CMK (cell line): Measurements from ENCODE around the gene PAN3.
"Not testable (repeated sequence)": the region's sequence is repeated elsewhere in the genome, so short reads cannot be mapped to it uniquely, and the experiment has no call there.

Source experiments
- DNase-seq: peaks from one replicate; pipeline ENCODE4 v3.0.0-alpha.2; 2010; ENCODE audit warnings: low read depth

PAN3 gene, protein sequence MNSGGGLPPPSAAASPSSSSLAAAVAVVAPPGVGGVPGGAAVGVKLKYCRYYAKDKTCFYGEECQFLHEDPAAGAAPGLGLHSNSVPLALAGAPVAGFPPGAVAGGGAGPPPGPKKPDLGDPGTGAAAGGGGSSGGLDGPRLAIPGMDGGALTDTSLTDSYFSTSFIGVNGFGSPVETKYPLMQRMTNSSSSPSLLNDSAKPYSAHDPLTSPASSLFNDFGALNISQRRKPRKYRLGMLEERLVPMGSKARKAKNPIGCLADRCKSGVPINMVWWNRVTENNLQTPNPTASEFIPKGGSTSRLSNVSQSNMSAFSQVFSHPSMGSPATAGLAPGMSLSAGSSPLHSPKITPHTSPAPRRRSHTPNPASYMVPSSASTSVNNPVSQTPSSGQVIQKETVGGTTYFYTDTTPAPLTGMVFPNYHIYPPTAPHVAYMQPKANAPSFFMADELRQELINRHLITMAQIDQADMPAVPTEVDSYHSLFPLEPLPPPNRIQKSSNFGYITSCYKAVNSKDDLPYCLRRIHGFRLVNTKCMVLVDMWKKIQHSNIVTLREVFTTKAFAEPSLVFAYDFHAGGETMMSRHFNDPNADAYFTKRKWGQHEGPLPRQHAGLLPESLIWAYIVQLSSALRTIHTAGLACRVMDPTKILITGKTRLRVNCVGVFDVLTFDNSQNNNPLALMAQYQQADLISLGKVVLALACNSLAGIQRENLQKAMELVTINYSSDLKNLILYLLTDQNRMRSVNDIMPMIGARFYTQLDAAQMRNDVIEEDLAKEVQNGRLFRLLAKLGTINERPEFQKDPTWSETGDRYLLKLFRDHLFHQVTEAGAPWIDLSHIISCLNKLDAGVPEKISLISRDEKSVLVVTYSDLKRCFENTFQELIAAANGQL

DNA sequence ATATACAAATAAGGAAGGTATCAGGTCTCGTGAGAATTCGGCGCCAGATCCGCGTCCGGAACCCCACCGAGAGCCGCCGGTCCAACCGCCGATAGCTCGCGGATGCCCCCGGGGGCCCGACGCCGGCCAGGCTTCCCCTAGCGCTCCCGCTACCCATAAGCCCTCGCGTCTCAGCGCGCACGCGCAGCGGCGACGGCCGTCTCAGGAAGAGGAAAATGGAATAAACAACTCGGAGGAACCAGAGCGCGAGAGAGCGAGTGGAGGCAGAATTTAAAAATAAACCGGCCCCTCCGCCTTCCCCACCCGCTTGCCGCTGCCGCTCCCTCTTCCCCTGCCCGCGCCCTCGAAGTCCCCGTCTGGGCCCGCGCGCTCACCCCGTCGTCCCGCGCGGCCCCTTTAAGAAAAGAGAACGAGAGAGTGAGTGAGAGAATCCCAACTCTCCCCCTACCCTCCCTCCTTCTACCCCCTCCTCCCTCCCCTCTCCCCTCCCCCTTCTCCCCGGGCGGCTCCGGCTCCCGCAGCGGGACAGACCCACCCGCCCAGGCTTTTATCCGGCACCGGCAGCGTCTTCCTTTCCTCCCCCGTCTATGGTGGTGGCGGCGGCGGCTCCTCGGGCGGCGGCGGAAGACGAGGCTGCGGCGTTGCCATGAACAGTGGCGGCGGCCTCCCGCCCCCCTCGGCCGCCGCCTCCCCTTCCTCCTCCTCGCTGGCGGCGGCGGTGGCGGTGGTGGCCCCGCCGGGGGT, at the start of gene PAN3:
Gene PAN3 (plus strand): TSS at position 534 of the 744 bp plus-strand sequence. CDS start 113 bp downstream, at position 647.
- DNase-seq: peak; percentile 41

DNA sequence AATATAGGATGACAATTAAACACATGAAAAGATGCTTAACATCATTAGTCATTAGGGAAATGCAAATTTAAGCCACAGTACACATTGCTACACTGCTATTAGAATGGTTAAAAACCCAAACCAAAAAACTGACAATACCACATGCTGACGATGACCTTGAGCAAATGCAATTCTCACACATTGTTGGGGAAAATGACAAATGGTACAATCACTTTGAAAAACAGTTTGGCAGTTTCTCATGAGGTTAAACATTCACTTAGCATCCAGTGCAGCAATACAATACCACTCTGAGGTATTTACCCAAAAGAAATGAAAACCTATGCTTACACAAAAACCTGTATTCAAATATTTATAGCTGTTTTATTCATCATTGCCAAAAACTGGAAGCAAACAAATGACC, 49.3 kb upstream of the PAN3 start:
- DNase-seq: no peak

DNA sequence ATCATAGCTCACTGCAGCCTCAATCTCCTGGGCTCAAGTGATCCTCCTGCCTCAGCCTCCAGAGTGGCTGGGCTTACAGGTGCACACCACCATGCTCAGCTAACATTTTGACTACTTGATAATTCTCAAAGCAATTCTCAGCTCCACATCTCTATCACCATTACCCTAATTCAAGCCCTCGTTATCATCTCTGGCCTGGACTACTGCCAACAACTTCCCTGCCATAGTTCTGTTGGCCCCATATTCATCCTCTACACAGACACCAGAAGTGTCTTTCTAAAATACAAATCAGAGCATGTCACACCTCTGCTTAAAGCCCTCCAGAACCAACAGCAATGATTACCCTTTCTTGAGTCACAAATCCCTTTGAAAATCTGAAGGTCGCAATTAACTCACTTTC, 45.9 kb upstream of the PAN3 start:
- no peak for DNase-seq

DNA sequence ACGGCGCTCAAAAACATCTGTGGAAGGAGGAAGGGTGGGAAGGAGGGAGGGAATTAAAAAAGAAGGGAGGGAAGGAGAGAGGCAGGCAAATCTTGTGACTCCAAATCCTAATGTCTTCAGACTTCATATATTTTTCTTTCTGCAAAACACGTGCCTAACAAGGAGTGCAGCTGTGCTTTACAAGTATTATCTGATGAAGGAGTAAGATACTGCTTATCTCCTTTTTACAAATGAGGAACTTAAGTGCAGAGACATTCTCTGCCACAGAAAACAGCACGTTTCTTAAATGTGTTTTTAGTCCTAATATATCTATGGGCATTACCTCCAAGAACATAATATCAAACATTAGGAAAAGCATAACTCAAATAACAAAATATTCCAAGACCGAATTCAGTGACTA, 44.5 kb upstream of the PAN3 start:
- peak; percentile 20 for DNase-seq

DNA sequence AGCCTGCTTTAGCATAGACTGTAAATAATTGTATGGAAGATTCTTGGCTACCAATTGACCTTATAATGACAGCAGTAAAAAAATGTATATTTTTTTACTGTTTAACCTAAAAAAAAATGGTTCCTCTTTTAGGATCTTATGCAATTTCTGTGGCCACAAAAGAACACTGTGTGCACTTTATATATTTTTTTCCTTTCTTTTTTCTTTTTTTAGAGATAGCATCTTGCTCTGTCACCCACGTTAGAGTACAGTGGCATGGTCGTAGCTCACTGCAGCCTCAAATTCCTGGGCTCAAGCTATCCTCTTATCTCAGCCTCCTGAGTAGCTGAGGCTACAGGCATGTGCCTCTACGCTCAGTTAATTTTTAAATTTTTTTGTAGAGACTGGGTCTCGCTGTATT, 44.0 kb upstream of the PAN3 start:
- no peak for DNase-seq

DNA sequence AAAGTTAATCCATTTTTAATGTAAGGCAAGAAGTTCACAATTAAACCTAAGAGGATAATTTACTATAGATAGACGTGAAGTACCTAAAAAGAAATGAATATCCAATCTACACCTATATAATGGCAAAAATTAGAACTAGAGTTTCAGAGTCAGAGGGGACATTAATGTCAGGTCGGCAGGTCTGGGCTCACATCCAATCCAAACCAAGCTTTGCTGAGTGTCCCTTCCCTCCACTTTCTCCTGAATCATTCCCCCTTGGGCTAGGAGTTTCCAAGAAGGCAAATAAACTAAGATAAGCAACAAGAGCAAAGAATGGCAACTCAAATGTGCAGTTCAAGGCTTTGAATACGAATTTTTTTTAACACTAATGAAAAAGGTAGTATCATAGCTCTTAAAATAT, 40.8 kb upstream of the PAN3 start:
- DNase-seq: no peak

DNA sequence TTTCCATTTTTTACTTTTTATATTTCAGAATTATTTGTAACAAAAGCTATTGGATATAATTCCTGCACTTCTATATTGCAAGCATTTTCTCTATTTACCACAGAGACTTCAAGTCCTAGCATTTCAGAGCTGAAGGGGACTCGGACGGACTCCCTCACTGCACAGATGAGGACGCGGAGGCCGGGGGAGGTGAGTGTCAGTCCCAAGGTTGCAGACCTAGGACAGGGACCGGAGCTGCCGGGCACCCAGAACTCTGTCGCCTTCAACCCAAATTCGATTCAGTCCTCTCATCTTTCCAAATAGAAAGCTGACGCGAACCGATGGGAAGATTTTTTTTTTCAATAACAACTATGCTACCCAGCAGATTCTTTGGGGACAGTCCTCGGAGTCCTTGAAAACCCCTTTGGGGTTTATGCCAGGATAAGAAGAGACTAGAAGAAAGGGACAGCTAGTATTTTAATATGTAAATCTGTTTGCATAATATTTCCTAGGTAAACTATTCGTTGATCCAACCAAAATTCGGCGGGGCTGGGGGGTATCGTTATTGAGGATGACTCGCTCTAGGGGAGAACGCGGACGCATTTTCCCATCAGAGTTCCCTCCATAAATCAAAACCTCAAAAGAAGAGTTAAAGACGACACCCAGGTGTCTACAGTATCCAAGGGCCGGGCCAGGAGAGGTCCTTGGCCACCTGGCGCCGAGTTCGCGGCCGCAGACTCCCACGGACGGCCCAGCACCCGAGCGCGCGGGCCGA, 38.8 kb upstream of the PAN3 start:
- no peak for DNase-seq

DNA sequence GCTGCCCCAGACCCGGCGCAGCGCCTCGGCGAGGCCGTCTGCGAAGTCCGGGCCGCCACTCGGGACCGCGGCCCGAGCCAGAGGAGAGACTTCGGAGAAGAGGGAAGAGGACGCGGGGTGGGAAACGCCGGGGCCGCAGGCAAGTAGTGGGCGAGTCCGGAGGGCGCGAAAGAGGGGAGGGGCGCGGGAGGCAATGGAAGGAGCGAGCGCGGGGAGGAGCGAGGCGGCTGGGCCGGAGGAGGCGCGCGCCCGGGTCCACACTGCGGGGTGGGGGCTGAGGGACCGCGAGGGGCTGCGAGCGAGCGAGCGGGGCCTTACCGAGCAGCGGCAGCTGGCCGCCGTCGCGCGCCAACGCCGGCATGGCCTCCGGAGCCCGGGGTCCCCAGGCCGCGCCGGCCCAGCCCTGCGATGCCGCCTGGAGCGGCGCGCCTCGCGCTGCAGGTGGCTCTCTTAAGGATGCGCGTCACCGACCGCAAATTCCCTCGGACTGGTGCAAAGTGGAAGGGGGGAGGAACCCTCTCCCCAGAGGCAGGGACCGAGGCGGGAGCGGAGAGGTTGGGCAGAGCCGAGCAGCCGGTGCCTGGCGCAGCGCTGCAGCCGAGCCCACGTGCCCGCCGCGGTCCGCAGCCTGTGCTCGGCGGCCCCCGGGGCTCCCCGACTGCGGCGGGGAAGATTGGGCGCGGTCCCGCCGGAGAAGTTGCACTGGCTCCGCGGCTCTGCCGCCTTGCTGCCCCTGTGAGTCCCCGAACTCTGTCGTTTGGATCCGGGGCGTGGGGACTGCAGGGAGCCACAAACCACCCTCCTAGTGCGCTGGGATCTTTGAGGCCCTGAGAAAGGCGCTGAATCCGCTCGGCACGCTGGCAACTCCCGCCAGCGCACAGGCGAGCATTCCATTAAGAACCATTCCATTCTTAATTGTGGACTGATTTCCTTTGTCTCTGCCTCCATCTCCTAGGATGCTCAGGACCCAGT, 37.9 kb upstream of the PAN3 start, which contains the start of gene FLT3:
Gene FLT3 (minus strand): TSS at position 427 of the 972 bp plus-strand sequence. CDS start 66 bp downstream, at position 361.
- no peak for DNase-seq

DNA sequence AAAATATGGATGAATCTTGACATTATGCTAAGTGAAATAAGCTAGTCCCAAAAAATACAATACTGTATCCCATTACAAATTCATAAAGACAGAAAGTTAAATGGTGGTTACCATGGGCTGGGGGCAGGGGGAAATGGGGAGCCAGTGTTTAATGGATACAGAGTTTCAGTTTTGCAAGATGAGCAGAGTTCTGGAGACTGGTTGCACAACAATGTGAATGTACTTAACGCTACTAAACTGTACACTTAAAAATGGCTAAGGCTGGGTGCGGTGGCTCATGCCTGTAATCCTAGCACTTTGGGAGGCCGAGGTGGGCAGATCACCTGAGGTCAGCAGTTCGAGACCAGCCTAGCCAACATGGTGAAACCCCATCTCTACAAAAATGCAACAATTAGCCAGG, 36.5 kb upstream of the PAN3 start:
- not testable (repeated sequence) for DNase-seq

DNA sequence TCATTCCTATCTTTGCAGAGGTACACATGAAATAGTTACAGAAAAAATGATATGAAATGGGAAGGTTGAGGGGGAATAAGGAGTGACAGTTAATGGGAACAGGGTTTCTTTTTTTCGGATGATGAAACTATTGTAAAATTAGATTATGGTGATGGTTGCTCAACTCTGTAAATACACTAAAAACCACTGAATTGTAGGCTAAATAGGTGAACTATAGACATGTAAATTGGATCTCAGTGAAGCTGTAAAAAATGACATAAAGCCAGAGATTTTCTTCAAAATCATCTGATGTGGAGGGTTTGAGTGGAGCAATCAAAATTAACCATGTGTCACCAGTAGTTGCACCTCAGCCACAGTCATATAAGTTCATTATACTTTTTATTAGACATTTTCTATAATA, 31.4 kb upstream of the PAN3 start:
- DNase-seq: no peak

DNA sequence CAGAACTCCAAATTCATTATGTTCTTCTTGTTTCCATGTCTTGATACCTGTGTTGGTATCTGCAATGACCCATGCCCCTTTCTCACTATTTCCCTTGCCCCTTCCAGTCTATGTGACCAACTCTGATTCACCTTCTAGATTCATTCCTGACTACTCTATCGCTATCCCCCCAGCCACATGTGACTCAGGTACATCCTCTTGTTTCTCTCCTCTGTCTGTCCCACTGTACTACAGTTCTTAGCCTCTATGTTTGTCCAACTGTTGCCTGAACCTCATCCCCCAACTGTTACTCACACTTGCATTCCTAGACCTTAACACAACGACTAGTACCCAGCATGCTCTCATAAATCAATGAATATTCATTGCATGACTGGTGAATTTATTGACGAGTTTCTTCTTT, 27.9 kb upstream of the PAN3 start:
- no peak for DNase-seq

DNA sequence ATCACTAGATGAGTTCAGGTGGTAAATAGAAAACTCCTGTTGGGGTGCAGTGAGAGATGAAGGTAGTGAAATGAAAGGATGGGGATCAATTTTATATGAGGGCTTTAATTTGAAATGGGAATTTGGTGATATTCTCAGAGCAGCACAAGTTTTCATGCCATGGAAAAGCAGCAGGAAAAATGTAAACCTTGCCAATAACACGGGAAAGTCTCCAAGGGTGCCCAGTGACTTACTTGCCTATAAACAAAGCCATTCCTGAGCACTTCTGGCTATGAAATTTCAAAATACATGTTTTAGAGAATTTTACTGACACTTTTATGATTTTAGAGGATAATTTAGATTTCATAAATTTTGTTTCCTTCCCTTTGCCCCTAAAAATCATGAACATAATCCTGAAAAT, 21.6 kb upstream of the PAN3 start:
- DNase-seq: no peak

DNA sequence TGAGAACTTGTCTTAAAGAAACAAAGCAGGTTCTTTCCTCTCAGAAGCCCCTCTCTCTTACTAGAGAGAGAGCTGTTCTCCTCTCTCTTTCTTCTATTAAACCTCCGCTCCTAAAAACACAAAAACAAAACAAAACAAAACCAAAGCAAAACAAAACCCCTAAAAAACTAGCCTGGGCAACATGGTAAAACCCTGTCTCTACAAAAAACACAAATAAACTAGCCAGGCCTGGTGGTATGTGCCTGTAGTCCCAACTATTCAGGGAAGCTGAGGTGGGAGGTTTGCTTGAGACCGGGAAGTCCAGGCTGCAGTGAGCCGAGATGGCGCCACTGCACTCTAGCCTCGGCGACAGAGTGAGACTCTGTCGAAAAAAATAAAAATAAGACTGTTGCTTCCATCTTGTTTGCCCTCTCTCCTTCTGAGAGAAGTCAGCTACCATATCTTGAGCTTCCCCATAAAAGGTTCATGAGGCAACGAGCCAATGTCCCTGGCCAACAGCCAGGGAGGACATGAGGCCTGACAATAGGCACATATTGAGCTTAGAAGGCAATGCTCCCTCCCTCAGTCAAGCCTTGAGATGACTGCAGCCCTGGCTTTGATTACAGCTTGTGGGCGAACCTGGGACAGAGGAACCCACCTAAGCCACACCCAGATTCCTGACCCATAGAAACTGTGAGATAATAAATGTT, 20.5 kb upstream of the PAN3 start:
- DNase-seq: no peak

DNA sequence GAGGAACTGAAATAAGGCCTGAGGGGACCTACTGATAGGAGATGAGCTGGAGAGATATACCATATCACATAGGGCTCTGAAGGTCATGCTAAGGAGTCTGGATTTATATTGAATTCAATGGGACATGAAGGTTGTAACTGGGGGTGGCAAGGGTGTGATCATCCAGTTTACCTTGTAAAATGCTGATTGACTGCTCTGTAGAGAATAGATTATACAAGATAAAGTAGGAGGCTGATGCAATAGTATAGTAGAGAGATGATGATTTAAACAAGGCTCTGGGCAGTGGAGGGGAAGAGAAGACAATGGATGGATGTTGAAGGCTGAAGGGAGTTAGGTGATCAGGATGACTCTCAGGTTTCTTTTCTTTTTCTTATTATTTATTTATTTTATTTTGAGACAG, 18.0 kb upstream of the PAN3 start:
- no peak for DNase-seq

DNA sequence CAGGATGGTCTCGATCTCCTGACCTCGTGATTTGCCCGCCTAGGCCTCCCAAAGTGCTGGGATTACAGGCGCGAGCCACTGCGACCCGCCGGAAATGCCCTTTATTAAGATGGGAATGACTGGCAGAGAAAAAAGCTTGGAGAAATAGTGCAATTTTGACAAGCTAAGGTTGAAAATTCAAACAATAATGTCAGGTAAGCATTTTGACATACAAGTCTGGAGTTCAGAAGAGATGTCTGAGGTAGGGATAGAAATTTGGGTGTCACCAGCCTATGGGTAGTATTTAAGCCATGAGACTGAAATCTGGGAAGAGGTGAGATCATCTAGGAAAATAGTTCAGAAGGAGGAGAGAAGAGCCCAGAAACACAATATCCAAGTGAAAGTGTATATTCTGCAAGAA, 17.1 kb upstream of the PAN3 start:
- DNase-seq: no peak

DNA sequence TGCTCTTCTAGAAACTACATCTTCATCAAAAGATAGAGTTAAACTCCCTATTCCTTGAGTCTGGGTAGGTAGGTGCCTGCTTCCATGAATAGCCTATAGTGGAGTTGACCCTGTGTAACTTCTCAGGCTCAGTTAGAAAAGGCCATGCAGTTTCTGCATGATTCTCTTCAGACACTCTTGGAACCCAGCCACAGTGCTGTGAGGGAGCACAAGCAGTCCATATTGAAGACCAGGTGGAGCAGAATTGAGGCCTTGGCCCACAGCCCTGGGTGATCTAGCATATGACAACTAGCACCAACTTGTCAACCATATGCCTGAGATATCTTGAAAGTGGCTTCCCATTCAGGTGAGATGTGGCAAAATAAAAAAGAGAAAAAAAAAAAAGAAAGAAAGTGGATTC, 10.3 kb upstream of the PAN3 start:
- DNase-seq: no peak

DNA sequence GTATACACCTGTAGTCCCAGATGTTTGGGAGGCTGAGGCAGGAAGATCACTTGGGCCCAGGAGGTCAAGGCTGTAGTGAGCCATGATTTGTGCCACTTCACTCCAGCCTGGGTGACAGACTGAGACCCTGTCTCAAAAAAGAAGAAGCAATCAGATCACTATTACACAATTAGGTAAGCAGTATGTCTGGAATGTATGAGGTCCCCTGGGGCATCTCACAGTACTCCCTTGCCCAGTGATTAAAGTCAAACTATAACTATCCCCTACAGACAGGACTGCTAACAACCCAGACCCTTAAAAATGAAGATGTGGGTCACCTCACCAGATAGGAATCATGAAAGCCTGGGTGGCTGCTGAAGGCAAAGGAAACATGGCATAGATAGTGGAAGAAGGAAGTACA, 9.4 kb upstream of the PAN3 start:
- no peak for DNase-seq

DNA sequence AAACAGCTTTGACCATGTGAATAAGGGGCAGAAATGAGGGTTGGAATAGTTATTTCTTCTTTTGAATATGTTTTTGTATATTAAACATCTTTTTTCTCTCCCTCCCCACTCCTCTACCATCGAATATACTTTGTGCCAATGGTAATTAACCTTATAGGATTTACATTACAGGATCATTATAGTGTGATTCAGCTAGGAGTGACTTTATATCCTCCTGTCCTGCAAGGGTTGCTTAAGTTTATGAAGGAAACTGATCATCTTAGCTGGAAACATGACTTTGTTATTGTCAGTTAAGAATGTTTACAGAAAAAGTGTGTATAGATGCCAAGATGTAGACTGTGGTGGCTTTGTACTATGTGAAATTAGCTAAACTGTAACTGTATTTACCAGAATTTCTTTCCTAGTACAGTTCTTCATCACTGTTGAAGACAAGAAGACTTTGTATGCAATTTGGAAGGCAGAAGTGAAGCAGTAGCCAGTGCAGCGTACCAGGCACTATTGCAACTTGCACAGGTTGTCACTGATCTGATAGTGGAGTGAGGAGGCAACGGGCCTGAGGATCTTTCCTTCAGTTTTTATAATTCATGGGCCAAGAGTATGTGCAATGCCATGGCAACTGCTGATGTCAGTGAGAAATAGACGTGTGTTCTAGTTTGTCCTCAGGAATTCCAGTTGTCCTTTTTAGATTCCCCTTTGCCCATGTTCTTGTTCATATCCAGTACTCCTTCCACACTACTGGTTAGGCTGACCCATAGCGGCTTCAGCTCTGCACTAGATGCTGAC, 8.2 kb upstream of the PAN3 start:
- no peak for DNase-seq

DNA sequence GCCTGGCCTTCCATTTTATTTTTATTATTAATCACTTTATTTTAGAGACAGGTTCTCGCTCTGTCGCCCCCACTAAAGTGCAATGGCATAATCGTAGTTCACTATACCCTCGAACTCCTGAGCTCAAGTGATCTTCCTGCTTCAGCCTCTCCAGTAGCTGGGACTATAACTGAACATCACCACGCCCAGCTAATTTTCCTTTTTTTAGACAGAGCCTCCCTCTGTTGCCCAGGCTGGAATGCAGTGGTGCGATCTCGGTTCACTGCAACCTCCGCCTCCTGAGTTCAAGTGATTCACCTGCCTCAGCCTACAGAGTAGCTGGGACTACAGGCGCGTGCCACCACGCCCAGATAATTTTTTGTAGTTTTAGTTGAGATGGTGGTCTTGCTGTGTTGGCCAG, 6.7 kb upstream of the PAN3 start:
- DNase-seq: no peak
